ENCODE measurements around the gene CAMKMT. TPM values are rescaled to one million over a fixed set of nuclear protein-coding genes. Genes with fewer than 3 reads are reported as not detected.

The CAMKMT gene
- total RNA-seq, 2 experiments from 2014 or later = 25.7 to 27.4 TPM

GRCh38 chr2:44532031-44532430 lies 170.3 kb downstream of the CAMKMT start:
- CTCF ChIA-PET (ENCODE audit: unreplicated experiment) = no interaction called here
- H3K79me2 ChIP-seq (ENCODE audit: insufficient read depth, low read depth, low read length) = no peaks in the 10 kb centered on the region
- peaks cover 2% of the 10 kb centered on the region for H3K4me1 ChIP-seq (ENCODE audit: insufficient read depth, low read length, poor library complexity, severe bottlenecking)
- BruUV-seq (replicated peaks) = no TSS peak
- H3K4me3 ChIP-seq (ENCODE audit: low read depth, low read length, poor library complexity, severe bottlenecking) = no peak overlapping the region
- no peaks in the 10 kb centered on the region for H3K9me2 ChIP-seq (ENCODE audit: insufficient read depth, low read length)
- H3K4me2 ChIP-seq (ENCODE audit: low read length) = no peak overlapping the region
- H2AFZ ChIP-seq (ENCODE audit: low read length) = no peak overlapping the region
- TF ChIP-seq CTCF (conservative IDR thresholded peaks at IDR 0.05; ENCODE audit: low read length) = no peak
- no peak for TF ChIP-seq EZH2phosphoT487 (IDR thresholded peaks at IDR 0.05; ENCODE audit: borderline replicate concordance, low read depth, low read length)
- POLR2A ChIA-PET = no interaction called here
- H3K36me3 ChIP-seq (ENCODE audit: insufficient read depth, low read length) = no peaks in the 10 kb centered on the region
- intact Hi-C loops (cut with micrococcal nuclease; ENCODE audit: unreplicated experiment) = no loop called here
- H4K20me1 ChIP-seq (ENCODE audit: insufficient read depth, low read length) = no peaks in the 10 kb centered on the region
- H3K27ac ChIP-seq (ENCODE audit: low read depth, low read length, poor library complexity, severe bottlenecking) = no peak overlapping the region
- no peak for DNase-seq (ENCODE audit: low spot score)
- H3K9me3 ChIP-seq (ENCODE audit: low read length) = no peaks in the 10 kb centered on the region

GRCh38 chr2:44533508-44533907 lies 171.8 kb downstream of the CAMKMT start:
- H3K4me2 ChIP-seq (ENCODE audit: low read length) = no peak overlapping the region
- no peaks in the 10 kb centered on the region for H3K36me3 ChIP-seq (ENCODE audit: insufficient read depth, low read length)
- no peaks in the 10 kb centered on the region for H3K79me2 ChIP-seq (ENCODE audit: insufficient read depth, low read depth, low read length)
- no peak overlapping the region for H2AFZ ChIP-seq (ENCODE audit: low read length)
- no peak overlapping the region for H3K4me3 ChIP-seq (ENCODE audit: low read depth, low read length, poor library complexity, severe bottlenecking)
- POLR2A ChIA-PET = no interaction called here
- H4K20me1 ChIP-seq (ENCODE audit: insufficient read depth, low read length) = no peaks in the 10 kb centered on the region
- no peak for TF ChIP-seq CTCF (conservative IDR thresholded peaks at IDR 0.05; ENCODE audit: low read length)
- TF ChIP-seq EZH2phosphoT487 (IDR thresholded peaks at IDR 0.05; ENCODE audit: borderline replicate concordance, low read depth, low read length) = no peak
- CTCF ChIA-PET (ENCODE audit: unreplicated experiment) = no interaction called here
- BruUV-seq (replicated peaks) = no TSS peak
- no peak for DNase-seq (ENCODE audit: low spot score)
- H3K27ac ChIP-seq (ENCODE audit: low read depth, low read length, poor library complexity, severe bottlenecking) = no peak overlapping the region
- H3K9me3 ChIP-seq (ENCODE audit: low read length) = no peaks in the 10 kb centered on the region
- no peaks in the 10 kb centered on the region for H3K9me2 ChIP-seq (ENCODE audit: insufficient read depth, low read length)
- intact Hi-C loops (cut with micrococcal nuclease; ENCODE audit: unreplicated experiment) = no loop called here
- peaks cover 5% of the 10 kb centered on the region for H3K4me1 ChIP-seq (ENCODE audit: insufficient read depth, low read length, poor library complexity, severe bottlenecking)

GRCh38 chr2:44535376-44535775 lies 173.6 kb downstream of the CAMKMT start:
- no peaks in the 10 kb centered on the region for H3K36me3 ChIP-seq (ENCODE audit: insufficient read depth, low read length)
- no peak overlapping the region for H3K4me3 ChIP-seq (ENCODE audit: low read depth, low read length, poor library complexity, severe bottlenecking)
- H2AFZ ChIP-seq (ENCODE audit: low read length) = no peak overlapping the region
- H3K79me2 ChIP-seq (ENCODE audit: insufficient read depth, low read depth, low read length) = no peaks in the 10 kb centered on the region
- intact Hi-C loops (cut with micrococcal nuclease; ENCODE audit: unreplicated experiment) = no loop called here
- BruUV-seq (replicated peaks) = no TSS peak
- ChIA-PET CTCF (ENCODE audit: unreplicated experiment) (no interaction called here), POLR2A (no interaction called here)
- H3K4me2 ChIP-seq (ENCODE audit: low read length) = no peak overlapping the region
- no peaks in the 10 kb centered on the region for H3K9me2 ChIP-seq (ENCODE audit: insufficient read depth, low read length)
- no peak for TF ChIP-seq CTCF (conservative IDR thresholded peaks at IDR 0.05; ENCODE audit: low read length)
- no peak for TF ChIP-seq EZH2phosphoT487 (IDR thresholded peaks at IDR 0.05; ENCODE audit: borderline replicate concordance, low read depth, low read length)
- H3K9me3 ChIP-seq (ENCODE audit: low read length) = no peaks in the 10 kb centered on the region
- no peaks in the 10 kb centered on the region for H4K20me1 ChIP-seq (ENCODE audit: insufficient read depth, low read length)
- H3K4me1 ChIP-seq (ENCODE audit: insufficient read depth, low read length, poor library complexity, severe bottlenecking) = peaks cover 5% of the 10 kb centered on the region
- no peak for DNase-seq (ENCODE audit: low spot score)
- H3K27ac ChIP-seq (ENCODE audit: low read depth, low read length, poor library complexity, severe bottlenecking) = no peak overlapping the region
